GM13976 (cell line): Measurements from ENCODE around the gene FEM1B.

Source experiments
- DNase-seq: peaks from one replicate; pipeline ENCODE4 v3.0.0; 2012; ENCODE audit warnings: low spot score
- in situ Hi-C: fragments of 300-500 bp; cut with MboI; formaldehyde crosslinking; loops from one replicate; pipeline ENCODE4 v1.12.0; 2022; ENCODE audit warnings: low sequenced_read_pairs, mixed read lengths, inconsistent platforms; ENCODE audit not compliant: unreplicated experiment
- TF ChIP-seq, protein P1 (sequence below): IDR thresholded peaks from 2 replicates; pipeline ENCODE4 v1.5.1; 2012; ENCODE audit warnings: borderline replicate concordance, mild to moderate bottlenecking; ENCODE audit not compliant: insufficient read depth; ENCODE audit errors: extremely low read depth, missing control alignments, control extremely low read depth

FEM1B gene

DNA sequence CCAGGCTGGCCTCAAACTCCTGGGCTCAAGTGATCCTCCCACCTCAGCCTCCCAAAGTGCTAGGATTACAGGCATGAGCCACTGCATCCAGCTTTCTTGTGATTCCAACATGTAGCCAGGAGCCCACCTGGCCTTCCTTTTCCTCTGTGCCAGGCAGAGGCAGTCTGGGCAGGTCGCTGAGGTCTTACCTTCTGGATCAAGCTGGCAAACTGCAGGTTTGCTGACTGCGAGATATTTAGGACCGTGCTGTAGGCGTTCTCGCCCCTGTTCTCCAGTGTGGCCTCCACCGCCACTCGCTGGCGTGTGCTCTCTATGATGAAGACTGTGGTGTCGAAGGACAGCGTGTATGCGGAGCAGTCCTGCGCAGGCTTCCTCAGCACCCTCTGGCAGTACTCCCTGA is 42.5 kb downstream of the FEM1B start:
- no peak for DNase-seq
- in situ Hi-C loops: loop anchor here (25.0 kb wide), 1 partner anchor 217 kb away; no protein-coding TSS in a partner anchor
- TF ChIP-seq, protein P1, sequence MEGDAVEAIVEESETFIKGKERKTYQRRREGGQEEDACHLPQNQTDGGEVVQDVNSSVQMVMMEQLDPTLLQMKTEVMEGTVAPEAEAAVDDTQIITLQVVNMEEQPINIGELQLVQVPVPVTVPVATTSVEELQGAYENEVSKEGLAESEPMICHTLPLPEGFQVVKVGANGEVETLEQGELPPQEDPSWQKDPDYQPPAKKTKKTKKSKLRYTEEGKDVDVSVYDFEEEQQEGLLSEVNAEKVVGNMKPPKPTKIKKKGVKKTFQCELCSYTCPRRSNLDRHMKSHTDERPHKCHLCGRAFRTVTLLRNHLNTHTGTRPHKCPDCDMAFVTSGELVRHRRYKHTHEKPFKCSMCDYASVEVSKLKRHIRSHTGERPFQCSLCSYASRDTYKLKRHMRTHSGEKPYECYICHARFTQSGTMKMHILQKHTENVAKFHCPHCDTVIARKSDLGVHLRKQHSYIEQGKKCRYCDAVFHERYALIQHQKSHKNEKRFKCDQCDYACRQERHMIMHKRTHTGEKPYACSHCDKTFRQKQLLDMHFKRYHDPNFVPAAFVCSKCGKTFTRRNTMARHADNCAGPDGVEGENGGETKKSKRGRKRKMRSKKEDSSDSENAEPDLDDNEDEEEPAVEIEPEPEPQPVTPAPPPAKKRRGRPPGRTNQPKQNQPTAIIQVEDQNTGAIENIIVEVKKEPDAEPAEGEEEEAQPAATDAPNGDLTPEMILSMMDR: no peak

DNA sequence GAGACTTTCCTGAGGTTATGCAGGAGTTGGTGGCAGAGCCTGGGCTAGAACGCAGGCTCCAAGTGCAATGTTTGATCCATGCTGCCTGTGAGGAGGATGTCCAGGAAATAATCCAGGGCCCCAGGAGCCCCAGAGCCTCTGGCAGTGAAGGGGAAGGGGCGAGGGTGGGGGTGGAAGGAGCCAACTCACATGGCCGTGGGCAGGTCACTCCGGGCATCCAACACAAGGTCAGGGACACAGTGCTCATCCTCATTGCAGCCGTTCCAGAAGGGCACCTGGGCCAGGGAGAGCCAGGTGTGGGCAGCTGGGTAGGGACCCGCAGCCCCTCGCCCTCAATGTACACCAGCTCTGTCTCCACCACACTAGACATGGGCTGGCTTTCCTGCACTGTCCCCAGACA is 43.7 kb downstream of the FEM1B start:
- DNase-seq: no peak
- in situ Hi-C loops: loop anchor here (25.0 kb wide), 1 partner anchor 216 kb away; no protein-coding TSS in a partner anchor
- TF ChIP-seq, protein P1: no peak

DNA sequence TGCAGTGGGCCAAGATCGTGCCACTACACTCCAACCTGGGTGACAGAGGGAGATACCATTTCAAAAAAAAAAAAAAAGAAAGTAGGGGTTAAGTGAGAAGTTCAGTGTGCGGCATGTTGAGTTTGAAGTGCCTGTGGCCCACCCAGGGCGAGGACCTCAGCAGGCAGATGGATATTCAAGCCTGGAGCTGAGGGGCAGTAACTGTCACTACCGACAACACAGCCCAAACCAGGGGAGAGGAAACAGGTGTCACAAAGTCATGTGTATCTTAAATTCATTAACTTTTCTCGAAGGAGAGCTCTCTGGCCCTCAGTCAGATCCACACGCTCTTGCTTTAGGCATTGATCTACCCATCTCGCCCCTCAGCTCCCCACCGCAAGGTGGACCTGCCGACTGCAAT is 45.3 kb downstream of the FEM1B start:
- in situ Hi-C loops: loop anchor here (25.0 kb wide), 1 partner anchor 215 kb away; no protein-coding TSS in a partner anchor
- TF ChIP-seq, protein P1: no peak
- DNase-seq: no peak

DNA sequence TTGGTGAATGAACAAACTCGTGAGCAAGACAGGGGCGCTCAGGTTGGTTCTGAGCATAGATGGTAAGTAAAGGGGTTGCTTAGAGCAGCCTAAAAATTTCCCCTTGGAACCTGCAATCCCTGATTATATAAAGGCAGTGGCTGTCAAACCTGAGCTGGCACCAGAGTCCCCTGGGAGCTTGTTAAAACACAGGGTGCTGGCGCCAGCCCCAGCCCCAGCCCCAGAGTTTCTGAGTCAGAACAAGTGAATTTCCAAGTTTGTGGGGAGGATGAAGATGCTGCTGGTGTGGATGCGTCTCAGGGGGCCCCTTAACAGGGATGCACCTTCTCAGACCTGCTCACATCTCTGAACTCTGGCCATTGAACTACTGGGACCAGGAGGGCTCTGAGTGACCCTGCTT is 48.2 kb downstream of the FEM1B start:
- no peak for DNase-seq
- in situ Hi-C loops: no loop called here
- TF ChIP-seq, protein P1: no peak

DNA sequence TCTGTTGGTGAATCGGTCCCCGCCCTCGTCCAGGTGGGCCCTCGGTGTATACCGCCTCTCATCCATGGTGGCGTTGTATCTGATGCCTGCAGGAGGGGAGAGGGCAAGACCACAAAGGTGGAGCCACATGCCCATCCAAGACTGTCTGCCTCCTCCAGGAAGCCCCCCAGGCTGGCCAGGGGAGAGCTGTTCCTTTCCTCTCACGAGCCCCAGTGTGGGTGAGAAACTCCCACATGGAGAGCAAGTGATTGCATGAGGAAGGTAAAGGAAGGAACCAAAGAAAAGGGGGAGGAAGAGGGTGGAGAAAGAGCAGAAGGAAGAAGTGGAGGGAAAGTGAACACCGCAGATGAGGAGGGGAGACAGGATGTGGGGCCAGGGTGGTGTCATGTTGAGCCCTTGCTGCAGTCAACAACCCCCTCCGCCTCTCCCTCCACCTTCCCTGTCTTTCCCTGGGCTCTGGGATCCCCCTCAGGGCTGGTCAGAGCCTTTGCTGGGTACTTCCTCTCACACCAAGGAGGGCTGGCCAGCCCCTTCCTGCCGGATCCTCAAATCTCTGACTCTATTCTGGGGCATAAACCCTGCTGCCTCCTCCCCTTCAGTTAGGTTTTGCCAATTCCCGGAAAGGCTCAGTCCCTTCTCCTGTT is 49.3 kb downstream of the FEM1B start:
- TF ChIP-seq, protein P1: no peak
- DNase-seq: no peak
- in situ Hi-C loops: no loop called here

DNA sequence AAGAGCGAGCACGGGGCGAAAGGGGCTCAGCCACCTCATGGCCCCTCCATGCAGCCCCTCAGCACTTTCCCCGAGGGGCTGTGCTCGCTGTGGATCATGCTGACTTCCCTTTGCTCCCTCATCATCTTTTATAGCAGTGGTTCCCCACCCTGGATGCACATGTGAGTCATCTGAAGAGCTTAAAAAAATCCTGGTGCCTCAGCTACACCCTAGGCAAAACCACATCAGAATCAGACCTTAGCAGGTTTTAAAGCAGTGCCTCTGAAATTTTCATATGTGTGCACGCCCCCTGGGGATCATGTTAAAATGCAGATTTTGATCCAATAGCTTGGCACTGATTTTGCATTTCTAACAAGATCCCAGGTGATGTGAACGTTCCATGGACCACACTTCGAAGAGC is 50.9 kb downstream of the FEM1B start:
- in situ Hi-C loops: no loop called here
- DNase-seq: no peak
- TF ChIP-seq, protein P1: no peak
